D341Med (cell line): Measurements from ENCODE around the gene FAAP100.
"Not testable (repeated sequence)": the region's sequence is repeated elsewhere in the genome, so short reads cannot be mapped to it uniquely, and the experiment has no call there.

Source experiments
- DNase-seq: peaks from one replicate; pipeline ENCODE4 v3.0.0; 2012; ENCODE audit warnings: low spot score

FAAP100 gene, protein sequence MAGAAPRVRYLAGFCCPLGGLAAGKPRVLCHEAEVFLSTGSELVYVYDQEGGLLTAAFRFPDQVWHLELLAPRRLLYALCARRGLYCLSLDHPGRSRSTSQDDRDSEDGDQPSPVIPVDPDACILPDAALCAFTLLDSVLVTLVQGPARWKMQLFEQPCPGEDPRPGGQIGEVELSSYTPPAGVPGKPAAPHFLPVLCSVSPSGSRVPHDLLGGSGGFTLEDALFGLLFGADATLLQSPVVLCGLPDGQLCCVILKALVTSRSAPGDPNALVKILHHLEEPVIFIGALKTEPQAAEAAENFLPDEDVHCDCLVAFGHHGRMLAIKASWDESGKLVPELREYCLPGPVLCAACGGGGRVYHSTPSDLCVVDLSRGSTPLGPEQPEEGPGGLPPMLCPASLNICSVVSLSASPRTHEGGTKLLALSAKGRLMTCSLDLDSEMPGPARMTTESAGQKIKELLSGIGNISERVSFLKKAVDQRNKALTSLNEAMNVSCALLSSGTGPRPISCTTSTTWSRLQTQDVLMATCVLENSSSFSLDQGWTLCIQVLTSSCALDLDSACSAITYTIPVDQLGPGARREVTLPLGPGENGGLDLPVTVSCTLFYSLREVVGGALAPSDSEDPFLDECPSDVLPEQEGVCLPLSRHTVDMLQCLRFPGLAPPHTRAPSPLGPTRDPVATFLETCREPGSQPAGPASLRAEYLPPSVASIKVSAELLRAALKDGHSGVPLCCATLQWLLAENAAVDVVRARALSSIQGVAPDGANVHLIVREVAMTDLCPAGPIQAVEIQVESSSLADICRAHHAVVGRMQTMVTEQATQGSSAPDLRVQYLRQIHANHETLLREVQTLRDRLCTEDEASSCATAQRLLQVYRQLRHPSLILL

DNA sequence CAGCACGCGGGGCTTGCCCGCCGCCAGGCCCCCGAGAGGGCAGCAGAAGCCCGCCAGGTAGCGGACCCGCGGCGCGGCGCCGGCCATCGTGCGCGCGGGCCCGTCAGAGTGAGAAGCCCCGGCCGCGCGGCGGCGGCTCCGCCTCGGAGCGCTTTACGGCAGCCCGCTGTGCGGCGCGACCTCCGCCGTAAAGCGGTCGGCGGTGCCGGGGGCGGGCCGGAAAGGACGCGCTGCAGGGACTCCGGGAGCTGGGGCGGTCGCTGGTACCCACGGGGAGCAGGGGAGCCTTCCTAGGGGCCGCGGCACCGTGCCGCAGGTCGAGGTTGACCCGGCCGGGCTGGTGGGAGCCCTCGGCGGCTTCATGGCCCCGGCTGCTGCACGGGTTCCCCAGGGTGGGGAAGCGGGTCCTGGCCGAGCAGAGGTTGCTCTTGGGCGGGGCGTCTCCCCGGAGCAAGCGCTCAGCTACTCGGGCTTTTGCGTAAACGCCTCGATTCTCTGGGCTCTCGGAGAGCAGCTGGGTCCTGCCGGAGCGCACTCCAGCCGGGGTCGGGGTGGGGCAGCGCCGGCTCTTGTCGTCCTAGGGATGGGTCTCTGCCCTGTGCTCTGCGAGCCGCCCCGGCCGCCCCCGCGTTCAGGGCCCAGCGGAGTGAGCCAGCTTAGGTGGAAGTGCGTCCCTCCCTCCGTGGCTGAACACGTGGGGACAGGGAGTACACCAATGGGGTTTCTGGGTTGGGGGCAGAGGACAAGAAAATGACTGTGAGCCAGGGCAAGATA, at the start of gene FAAP100:
Gene FAAP100 (minus strand): TSS at position 110 of the 774 bp plus-strand sequence. CDS start 23 bp downstream, at position 87.
- DNase-seq: peak; percentile 100

DNA sequence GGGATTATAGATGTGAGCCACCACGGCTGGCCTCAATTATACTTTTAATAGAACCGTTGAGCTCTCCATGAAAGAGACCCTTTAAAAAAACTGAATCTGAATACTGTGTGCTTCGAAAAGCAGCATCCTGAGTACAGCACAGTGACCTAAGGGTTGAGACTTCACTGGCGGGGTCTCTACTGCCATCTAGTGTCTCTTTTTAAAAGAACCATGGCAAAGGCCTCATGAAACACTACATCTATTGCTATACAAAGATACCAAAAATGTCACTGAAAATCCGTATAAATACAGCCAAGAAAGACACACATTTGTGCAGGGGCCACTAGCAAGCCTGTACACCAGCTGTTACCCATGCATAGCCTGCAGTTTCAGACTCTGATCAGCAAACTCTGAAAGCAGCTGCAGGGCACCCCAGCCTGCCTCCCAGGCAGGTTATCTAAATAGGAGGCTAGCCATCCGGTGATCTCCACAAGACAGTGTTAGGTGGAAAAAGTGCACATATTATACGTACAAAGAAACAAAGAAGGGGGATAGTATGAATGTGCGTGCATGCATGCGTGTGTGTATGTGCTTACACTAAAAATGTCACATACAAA, 49.5 kb upstream of the FAAP100 start:
- DNase-seq: peak; percentile 85

DNA sequence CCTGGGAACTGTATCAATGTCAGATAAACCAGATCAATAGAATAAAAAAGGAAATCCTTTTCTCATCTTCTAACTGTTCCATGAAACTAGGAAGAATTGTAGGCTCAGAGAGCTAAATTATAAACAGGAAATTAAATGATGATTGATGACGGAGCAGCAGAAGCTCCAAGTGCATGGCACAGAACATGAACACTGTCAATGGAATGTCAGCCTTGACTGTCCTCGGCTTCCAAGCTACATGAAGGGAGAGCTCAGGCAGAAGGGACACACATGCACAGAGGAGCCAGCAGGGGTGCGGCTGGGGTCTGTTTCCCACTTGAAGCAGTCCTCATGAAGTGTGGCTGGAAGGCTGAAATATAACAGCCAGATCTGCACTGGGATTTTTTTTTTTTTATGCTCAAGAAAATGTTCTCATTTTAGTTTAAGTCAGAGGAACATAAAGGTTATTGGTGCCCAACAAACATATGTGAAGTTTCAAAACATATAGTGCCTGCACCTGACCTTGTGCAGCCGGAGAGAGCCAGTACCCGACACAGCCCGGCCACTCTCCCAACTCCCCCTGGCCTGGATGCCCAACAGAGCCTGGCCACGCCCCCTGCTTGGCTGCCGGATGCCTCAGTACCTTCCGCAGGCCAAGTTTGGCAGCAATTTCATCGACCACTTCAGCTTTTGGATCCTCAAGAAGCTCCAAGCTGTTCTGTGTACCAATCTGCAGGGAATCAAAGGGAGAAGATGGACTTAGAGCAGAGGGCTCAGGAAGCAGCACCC, 47.8 kb upstream of the FAAP100 start:
- DNase-seq: no peak

DNA sequence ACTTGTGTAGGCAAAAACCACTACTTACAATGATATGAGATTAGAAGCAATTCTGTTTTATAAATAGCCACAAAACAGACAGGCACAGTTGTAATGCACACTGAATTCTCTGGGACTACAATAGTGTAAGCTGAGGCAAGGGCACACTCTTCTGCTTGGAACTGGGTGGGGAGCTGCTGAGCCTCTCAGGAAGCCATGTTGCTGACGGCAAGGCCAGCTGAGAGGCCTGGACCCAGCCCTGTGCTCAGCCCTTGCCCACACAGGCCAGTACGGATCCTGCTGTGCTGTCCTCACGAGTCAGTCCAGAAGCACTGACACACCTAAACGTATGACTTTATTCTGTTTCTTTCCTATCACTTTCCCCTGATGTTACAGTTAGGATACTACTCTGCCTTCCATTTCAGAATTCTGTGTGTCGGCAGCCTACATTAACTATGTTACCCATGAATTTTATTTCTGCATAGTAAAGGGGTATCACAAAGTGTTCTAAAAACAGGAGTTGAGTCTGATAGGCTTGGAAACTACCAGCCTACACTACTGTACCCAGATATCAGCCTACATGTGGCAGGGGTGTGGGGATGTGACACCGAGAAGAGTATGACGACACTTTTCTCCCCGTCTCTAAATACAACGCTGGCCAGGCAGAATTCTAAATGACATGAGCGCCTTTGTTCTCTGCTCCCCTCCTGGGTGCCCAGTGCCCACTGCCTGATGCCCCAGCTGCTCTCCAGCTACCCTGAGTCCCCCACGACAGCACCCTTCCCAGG, 41.1 kb upstream of the FAAP100 start:
- DNase-seq: no peak

DNA sequence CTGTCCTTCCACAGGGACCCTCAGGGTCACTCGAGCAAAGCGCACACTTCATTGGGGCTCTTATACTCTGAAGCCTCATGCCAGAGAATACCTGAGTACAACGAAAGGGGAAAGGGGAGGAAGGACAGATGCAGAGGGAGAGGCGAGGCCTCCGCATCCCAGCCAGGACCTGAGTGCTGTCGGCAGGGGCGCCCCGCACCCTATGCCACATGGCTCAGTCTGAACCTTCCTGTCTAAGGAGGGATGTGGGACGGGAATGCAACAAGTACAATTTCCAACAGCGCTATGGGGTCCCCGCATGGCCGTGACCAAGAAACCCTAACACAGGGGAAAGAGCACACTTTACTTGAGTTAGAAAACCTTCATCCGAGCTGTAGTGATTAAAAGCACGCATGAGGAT, 39.8 kb upstream of the FAAP100 start:
- no peak for DNase-seq

DNA sequence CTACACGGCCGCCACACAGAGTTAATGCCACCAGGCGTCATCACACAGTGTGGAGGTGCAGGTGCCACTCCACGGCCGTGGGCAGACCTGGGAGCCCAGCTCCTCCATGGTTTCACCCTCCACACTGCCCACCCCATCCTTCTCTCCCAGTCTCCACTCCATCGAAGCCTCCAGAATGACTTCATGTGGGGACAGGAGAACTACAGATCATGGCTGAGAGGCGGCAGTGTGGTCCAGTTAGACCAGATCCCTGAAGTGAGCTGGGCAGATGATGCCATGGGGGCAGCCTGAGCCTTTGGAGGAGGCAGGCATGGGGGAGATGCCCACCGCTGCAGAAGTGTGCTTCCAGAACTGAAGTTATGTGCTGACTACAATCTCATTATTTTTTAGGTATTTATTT, 38.0 kb upstream of the FAAP100 start:
- DNase-seq: no peak

DNA sequence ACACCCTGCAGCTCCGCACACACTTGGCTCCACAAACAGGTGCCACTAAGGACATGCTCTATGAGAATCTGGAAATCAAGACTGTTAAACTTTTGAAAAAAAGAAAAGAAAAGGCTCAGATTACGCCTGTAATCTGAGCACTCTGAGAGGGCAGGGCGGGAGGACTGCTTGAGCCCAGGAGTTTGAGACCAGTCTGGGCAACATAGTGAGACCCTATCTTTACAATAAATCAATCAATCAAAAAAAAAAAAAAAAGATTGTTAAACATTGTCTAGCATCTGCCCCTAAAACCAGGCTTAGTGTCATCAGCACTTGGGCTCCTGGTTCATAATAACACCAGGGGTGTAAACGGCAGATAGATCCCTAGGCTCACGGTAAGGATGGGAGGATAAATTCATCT, 37.5 kb upstream of the FAAP100 start:
- no peak for DNase-seq

DNA sequence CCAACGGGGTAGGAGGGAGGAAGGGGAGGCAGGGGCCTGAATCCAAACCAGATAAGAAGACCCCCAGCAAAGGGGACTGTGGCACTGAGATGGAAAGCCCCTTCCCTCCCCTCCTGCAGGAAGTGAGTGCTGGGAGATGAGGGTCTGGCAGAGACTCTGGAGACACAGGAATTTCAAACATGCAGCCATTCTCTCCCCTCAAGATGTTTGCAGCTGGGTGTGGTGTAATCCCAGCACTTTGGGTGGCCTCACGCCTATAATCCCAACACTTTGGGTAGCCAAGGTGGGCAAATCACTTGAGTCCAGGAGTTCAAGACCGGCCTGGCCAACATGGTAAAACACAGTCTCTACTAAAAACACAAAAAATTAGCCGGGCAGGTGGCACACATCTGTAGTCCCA, 33.9 kb upstream of the FAAP100 start:
- no peak for DNase-seq

DNA sequence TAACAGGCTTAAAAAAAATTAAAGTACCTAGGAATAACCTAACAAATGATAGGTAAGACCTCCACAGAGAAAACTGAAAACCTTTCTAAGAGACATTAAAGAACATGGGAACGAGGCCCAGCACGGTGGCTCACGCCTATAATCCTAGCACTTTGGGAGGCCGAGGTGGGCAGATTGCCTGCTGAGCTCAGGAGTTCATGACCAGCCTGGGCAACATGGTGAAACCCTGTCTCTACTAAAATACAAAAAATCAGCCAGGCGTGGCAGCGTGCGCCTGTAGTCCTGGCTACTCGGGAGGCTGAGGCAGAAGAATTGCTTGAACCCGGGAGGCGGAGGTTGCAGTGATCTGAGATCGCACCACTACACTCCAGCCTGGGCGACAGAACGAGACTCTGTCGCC, 32.6 kb upstream of the FAAP100 start:
- DNase-seq: not testable (repeated sequence)

DNA sequence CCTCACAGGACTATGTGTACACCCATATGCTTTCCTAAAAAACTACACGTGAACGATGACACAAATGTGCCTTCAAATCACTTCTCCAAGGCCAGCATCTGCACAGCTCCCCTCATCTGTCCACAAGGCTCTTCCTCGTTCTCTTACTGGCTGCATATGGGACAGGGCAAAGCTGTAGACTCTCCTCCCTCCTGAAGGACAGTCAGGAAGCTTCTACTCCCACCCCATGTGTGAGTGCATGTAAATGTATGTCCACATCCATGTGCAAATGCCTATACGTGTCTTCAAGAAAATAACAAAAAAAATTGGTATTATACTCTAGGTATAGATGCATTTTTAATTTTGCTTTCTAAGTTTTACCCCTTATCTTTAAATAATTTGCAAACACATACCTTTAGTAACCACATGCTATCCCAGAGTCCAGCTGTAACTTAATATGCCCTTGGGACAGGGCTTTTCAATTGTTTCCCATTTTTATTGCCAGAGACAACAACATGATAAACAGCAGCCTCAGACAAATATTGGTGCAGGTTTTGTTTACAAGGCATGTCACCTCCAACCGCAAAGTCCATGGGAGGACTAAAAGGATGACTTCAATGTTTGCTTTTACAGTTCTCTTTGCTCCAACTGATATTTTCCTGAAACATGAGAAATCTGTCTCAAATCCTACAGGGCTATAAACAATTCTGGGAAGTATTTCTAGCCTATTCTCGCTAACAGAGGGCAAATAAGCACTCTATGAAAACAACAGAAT, 31.6 kb upstream of the FAAP100 start:
- DNase-seq: no peak

DNA sequence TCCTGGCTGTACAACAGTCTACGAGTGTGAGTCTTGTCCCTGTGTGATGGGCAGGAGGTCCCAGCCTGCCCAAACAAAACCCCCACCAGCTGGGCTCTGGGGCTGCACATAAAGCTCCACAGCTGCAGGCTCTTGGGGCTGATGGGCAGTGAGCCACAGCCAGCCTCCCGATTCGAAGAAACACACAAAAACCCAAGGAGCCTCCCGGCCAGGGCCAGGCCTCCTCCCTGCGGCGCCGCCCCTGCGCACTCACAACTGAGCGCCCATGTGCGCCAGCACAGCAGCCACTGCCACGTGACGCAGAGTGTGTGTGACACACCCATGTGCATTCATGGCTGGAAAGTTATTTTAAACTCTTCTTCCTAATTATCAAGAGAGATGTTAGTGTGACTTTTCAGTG, 30.6 kb upstream of the FAAP100 start:
- DNase-seq: no peak

DNA sequence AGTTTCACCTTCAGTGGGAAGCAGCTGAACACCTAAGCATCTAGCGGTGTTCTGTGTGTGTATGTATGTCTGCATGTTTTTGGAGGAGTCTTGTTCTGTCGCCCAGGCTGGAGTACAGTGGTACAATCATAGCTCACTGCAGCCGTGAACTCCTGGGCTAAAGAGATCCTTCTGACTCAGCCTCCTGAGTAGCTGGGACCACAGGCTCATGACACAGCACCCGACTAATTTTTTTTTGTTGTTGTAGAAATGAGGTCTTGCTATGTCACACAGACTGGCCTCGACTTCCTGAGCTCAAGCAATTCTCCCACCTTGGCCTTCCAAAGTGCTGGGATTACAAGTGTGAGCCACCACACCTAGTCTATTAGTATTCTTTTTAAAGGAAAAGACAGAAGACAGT, 30.2 kb upstream of the FAAP100 start:
- DNase-seq: no peak

DNA sequence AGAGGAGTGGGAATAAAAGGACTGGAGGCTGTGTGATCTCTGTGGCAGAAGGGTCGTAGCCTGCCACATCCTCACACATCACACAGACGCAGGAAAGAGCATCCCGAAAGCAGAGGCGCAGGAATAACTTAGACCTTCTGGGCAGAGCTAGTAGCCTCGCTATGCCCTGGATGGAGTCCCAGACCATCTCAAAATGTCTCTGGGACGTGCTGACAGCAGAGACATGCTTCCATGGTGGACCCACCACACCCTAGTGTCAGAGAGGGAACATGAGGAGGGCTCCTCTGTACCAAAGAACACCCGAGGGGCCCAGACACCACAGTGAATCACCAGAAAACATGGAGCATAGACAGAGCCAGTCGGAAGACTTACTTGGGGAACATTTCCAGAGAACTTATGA, 29.6 kb upstream of the FAAP100 start:
- DNase-seq: no peak

DNA sequence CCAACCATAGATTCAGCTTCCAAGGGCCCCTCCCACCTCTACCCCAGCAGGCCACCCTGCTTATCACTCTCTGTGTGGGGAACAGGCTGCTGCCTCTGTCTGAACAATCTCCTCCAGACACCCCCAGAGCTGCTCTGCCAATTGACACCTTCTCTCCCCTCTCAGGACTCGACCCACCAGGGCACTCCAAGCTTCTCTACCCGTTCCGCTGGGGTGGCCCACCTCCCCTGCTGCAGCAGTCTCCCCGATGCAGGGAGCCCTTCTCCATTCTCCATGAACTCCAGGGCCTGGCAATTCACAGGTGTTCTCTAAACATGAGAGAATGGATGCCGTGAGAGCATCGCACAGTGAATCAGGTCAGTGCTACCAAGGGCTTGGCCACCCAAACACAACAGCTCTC, 28.3 kb upstream of the FAAP100 start:
- DNase-seq: no peak

DNA sequence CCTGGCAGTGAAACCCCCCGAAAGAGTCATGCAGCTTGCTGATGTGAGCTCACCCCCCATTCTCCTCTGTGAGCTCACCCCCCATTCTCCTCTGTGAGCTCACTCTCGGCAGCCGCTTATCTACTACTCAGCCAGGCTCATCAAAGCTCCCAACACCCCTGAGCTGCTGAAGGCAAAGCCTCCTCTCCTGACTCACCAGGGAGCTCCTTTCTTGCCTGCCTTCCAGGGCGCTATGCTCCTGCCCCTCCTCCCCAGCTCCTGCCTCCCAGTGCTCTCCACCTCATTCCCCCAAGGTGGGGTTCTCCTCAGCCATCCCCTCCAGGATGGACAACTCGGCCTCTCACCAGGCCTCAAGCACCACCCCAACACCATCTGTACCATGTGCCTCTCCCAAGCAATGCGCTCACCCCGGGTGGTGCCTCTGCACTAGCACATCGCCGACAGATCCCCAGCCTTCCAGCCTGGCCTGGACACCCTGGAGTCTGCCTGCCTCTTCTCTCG, 27.7 kb upstream of the FAAP100 start:
- no peak for DNase-seq

DNA sequence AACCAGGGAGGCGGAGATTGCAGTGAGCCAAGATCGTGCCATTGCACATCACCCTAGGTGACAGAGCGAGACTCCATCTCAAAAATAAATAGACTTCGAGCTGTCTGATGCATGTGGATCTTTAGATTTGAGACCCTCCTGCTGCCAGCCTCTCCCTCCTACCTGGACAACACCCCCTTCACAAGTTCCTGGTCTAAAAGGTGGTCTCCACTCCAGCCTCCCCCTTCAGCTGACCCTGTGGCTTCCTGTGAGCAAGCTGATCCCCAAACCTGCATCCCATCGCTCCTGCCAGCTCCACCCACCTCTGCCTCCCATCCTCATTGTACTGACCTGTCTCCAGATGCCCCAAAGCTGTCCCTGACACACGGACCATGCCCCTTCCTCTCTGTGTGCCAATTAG, 27.1 kb upstream of the FAAP100 start:
- peak; percentile 37 for DNase-seq

DNA sequence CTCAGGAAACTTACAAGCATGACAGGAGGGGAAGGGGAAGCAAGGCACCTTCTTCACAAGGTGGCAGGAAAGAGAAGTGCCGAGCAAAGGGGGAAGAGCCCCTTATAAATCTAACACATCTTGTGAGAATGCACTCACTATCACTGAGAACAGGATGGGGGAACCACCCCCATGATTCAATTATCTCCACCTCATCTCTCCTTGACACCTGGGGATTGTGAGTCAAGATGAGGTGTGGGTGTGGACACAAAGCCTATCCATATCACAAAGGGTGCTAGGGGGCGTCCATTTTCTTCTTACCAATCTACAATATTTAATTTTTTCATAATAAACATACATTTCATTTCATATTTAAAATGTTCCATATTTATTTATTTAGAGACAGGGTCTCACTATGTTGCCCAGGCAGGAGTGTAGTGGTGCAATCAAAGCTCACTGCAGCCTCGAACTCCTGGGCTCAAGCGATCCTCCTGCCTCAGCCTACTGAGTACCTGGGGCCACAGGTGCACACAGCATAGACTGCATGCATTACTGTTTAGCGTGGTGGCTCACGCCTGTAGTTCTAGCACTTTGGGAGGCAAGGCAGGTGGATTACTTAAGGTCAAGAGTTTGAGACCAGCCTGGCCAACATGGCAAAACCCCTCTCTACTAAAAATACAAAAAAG, 26.5 kb upstream of the FAAP100 start:
- DNase-seq: no peak

DNA sequence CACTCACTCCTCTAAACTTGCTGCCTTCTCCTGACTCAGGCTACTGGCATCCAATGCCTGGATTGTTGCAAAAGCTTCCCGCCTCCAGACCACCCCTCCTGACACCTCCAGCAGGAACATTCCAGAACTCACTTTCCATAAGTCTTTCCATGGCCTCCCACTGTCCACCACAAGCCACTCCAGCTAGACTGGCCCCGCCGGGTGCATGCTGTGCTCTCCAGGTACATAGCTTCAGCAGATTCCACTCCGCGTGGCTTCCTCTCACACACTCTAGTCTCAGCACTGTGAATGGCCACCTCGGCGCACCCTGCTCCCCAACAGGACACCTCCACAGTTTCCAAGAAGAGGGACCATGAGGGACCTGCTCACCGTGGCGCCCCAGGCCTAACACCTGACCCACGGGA, 25.9 kb upstream of the FAAP100 start:
- no peak for DNase-seq
